ENCODE results near the gene PKIG. TPM values are rescaled to one million over a fixed set of nuclear protein-coding genes. Genes with fewer than 3 reads are reported as not detected.

The PKIG gene
- total and polyA plus RNA-seq, 9 of the 15 experiments (the other 6 are each of a cell fraction or from before 2014, with no cell fraction given) = 0.13 to 7.0 (median 4.7) TPM

- TF ChIP-seq SMAD3 (CRISPR knock-in tag; conservative IDR thresholded peaks at IDR 0.05) = 0 out of 2 replicates have a peak, but pooled peaks have one; percentile 24
- TF ChIP-seq E2F4 (CRISPR knock-in tag; IDR thresholded peaks at IDR 0.05; ENCODE audit: low read depth) = no peak
- TF ChIP-seq ZNF224 (CRISPR knock-in tag; IDR thresholded peaks at IDR 0.05) = no peak
These were observed 16.3 kb downstream of the PKIG start (continued) for GRCh38 chr20:44598423-44599305.

- DNase-seq (ENCODE audit: extremely low read depth in 1 of 4, low spot score in 3 of 4) (no peak), ATAC-seq (no peak), FAIRE-seq (no peak)
- no TSS peak for BruUV-seq (replicated peaks)
- no peak overlapping the region for H3K4me3 ChIP-seq
- no peaks in the 10 kb centered on the region for H3K9me3 ChIP-seq (replicated peaks; ENCODE audit: control insufficient read depth, insufficient read depth, low read depth, low read length)
- no peaks in the 10 kb centered on the region for H3K79me2 ChIP-seq (ENCODE audit: control insufficient read depth, insufficient read depth, low read length)
- H3K36me3 ChIP-seq (ENCODE audit: control insufficient read depth, insufficient read depth, low read length) = no peaks in the 10 kb centered on the region
- no peak overlapping the region for H2AFZ ChIP-seq (ENCODE audit: low read depth, low read length)
- ChIA-PET POLR2A (interaction anchor here (0.5 to 0.7 kb wide), 2 partner anchors 14 to 455 kb away, joined by 3 read pairs; no protein-coding TSS in a partner anchor), CTCF (ENCODE audit: low intra/inter-chr PET ratio) (no interaction called here)
- 0% methylated on average over 1 of the region's 1 CpG for WGBS (ENCODE audit: insufficient coverage, low coverage, missing lambda C conversion rate)
- in situ Hi-C loops (cut with MboI) = loop anchor here (10.0 kb wide), 1 partner anchor 385 kb away; the partner anchor contains the start of gene OSER1
- H4K20me1 ChIP-seq (replicated peaks; ENCODE audit: control insufficient read depth, insufficient read depth, low read length) = no peaks in the 10 kb centered on the region
- H3K27ac ChIP-seq (ENCODE audit: extremely low read depth, low read depth, low read length) = no peak overlapping the region
- H3K4me2 ChIP-seq (ENCODE audit: insufficient read depth, low read length) = no peak overlapping the region
- intact Hi-C loops (cut with micrococcal nuclease) = no loop called here
- no peaks in the 10 kb centered on the region for H3K9me1 ChIP-seq (ENCODE audit: control insufficient read depth, insufficient read depth, low read length)
- peaks cover 5 to 8% of the 10 kb centered on the region in 2 experiments for H3K4me1 ChIP-seq (replicated peaks in 1 of 2; ENCODE audit: control insufficient read depth in 2 of 2, insufficient read depth in 2 of 2, low read length in 2 of 2)
- no peak overlapping the region for H3K9ac ChIP-seq (ENCODE audit: insufficient read depth in 1 of 2, low read depth in 2 of 2, low read length in 2 of 2)
- TF ChIP-seq ZNF77 (CRISPR knock-in tag; IDR thresholded peaks at IDR 0.05) (no peak), MYBL2 (IDR thresholded peaks at IDR 0.05; ENCODE audit: low read depth) (no peak), MYBL2 (CRISPR knock-in tag; IDR thresholded peaks at IDR 0.05; ENCODE audit: borderline replicate concordance) (no peak), TRIM24 (IDR thresholded peaks at IDR 0.05) (no peak), COPS2 (conservative IDR thresholded peaks at IDR 0.05) (no peak), NR1H2 (CRISPR knock-in tag; IDR thresholded peaks at IDR 0.05) (no peak), ZNF655 (CRISPR knock-in tag; IDR thresholded peaks at IDR 0.05) (no peak), JUNB (CRISPR knock-in tag; conservative IDR thresholded peaks at IDR 0.05) (no peak)
- no peaks in the 10 kb centered on the region for H3K27me3 ChIP-seq (ENCODE audit: control insufficient read depth in 2 of 2, insufficient read depth in 2 of 2, low read length in 2 of 2)
These were observed 17.3 kb downstream of the PKIG start for GRCh38 chr20:44599715-44600114.

Data from K562 (cell line).